GM21423 (cell line): ENCODE results near the gene NELL2.

Experiments used
- ATAC-seq: cut with Tn5 transposase; IDR thresholded peaks from one replicate; pipeline ENCODE4 v1.9.1; 2021; ENCODE audit warnings: mild to moderate bottlenecking, moderate library complexity; ENCODE audit not compliant: unreplicated experiment

The NELL2 gene

DNA sequence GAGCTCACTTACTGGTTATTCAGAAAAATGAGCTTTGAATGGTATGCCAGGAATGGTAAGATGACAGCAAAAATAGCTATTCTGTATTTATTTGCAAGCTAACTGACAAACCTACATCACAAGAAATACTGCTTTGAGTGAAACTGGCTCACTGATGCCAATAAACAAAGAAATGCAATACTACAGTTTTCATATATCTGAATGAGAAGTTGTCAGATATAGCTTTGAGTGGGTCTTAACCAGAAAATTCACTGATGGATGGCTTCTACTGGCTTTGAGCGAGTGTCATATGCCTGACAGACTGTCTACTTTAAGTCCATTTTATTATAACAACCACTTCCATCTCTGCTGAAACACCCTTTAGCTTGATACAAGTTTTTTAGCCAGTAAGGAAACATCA is 330.1 kb downstream of the NELL2 start:
- ATAC-seq: no peak

DNA sequence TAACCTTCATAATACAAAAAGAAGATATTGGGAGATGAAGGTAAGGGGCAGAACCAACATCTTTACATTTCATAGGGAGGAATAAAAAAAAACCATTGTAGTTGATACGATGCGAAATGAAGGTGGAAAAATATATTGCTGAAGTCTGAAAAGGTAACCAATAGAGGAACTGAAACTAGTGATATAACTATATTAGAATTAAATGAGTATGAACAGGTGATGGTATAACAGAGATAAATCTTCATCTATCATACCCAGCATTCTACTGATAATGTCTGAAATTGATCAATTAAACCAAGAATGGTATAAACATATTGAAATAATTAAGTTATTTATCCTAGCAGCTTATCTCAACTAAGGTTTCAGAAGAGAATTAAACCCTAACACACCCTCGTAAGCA is 332.1 kb downstream of the NELL2 start:
- no peak for ATAC-seq

DNA sequence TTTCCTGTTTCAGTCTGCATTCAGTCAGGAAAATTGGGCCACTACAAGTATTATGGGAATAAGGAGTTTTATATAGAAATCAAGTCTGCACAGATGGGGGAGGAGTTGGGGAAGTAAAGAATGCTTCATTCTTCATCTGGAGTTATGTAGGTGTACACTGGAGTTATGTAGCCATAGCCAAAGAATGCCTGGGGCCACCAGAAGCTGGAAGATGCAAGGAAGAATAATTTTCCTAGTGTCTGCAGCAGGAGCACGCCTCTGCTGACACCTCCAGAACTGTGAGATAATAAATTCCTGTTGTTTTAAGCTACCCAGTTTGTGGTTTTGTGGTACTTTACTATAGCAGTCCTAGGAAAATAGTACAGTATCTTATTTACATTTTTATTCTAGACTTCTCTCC is 333.4 kb downstream of the NELL2 start:
- no peak for ATAC-seq

DNA sequence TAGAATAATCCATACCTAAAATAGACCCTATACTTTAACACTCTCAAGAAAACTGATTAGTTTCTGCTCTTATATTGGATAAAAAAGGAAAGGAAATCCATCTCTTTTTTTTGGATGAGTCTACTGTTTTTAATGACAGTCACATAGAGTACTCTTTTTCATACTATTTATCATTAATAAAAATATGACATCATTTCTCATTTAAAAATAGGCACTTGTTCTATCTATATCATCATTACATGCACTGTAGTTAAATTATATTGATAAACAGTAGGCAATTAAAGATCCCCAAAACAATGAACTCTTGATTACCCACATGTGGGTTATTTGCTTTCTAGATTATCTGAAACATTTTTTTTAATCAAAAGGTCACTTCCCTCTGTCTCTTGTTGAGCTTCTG is 338.8 kb downstream of the NELL2 start:
- no peak for ATAC-seq

DNA sequence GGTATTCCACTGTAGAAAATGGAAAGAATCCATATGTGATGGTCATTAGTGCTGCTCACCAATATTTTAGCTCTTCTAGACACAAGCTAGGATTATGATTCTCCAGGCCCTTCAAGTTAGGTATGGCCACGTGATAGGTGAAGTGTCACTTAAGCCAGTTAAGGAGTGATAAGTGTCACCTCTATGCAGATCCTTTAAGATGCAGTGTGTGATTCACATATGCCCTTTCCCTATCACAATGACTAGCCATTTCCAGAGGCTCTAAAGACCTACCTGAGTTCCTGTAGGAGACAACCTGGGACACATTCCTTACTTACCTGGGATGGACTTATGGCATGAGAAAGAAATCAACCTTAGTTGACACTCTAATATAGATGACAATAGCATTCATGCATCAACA is 343.2 kb downstream of the NELL2 start:
- no peak for ATAC-seq

DNA sequence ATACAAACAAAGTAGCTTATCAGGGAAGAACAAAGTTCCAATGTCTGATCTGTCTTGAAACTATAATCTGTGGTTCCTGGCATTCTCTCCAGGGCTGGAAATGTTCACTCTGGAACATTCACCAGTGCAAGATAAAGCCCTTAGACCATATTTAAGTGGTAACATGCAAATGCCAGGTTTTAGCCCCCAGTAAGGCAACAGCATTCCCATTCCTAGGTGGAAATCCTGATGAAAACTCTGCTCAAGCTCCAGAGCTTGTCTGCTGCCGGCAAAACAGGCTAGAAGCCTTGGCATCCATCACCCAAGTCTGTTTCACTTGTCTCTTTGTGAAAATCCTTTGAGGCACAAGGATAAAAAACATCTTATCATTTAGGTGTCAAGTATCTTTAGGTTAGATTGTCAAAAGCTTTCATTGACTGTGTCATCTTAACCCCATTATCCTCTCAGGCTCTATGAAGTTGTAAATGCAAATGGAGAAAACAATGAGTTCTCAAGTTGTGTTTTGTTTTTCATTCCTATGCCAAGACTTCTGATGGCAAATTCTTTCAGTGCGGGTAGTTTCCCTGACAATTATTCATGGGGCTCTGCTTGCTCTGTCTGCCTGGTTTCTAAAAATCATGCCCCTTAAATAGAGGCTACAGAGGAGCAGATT is 344.7 kb downstream of the NELL2 start:
- ATAC-seq: no peak

DNA sequence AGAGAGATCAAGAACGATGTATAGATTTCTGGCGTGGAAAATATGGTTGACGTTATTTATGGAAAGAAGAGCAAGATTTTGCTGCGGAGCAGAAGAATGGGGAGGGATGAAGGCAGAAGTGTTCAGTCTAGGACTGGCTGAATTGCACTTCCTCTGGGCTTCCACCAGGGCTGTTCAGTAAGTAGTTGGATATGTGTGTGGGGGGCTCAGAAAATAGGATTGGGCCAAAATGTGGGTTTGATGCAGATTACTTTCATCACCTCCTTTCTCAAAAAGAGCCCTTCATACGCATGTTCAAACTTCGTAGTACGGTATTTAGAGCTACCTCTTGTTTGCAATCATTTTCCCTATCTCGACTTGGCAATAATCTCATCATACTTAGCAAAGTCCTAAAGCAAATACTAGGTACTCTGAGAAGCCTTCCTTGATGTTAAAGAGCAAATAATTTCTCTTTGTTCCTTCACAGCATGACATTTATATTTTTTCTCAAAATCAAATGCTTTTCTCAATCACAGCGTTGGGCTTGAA is 349.4 kb downstream of the NELL2 start:
- ATAC-seq: no peak

DNA sequence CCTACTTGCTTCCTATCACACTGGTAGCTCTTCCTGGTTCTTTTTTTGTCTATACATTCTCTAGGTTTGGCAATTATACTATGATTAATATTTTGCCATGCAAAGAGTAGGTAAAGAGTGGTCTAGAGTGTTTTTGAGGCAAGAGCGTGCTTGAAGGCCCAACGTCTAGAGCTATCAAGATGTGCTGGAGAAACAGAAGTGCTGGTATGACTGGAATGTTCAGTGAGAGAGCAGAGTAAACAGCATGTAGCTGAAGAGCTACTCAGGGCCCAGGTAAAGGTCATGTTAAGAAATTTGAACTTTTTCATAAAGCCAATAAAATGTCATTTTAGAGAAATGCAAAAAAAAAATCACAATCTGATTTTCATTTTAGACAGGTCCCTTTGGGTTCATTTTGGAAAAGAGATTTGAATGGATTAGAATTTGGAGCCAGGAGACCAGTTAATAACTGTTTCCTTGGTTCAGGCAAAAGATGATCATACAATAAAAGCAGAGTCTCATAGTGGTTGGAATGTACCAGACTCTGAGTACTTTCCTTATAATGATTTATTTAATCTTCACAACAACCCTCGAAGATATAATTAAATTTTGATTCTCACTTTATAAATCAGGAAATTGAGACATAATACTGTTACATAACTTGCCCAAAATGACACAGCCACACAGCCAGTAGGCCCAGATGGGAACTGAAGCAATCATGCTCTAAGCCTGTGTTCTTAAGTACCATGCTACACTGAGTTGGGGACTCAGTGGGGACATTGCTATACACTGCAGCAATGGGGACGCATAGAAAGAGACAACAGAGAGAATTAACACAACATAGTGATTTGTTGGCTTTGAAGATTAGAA is 350.1 kb downstream of the NELL2 start:
- no peak for ATAC-seq

DNA sequence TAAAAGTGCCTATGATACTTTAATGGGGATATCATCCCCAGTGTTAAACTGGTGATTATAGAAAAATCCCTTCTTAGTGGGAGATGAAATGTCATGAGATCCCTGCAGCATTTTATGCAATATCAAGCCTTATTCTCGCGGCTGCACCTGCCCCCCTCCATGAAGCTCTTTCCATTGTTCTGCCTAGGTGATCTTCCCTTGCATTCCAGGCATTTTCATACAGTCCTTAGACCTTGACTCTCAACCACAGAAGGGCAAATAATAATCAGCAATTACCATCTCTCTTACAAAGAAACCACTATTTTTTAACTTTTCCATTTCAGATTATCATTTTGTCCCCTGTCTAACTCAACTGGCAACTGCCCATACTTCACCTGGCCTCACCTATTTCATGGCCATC is 352.3 kb downstream of the NELL2 start:
- no peak for ATAC-seq

DNA sequence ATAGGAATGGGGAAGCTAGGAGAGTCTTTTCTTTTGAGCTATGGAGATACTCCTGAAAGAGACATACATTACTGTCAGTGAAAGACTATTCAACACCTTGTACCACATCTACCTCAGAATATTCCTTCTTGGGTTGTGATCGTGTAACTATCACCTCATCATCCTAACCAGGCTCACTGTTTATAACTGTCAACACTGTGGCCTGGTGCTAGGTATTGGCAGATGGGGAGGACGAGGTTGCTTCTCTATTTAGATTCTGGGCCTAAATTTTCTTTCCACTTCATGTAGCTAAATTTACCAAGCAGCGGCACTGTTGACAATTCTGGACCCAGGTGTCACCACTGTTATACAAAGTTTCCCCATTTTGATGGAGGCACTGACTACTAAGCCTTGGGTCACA is 354.4 kb downstream of the NELL2 start:
- no peak for ATAC-seq

DNA sequence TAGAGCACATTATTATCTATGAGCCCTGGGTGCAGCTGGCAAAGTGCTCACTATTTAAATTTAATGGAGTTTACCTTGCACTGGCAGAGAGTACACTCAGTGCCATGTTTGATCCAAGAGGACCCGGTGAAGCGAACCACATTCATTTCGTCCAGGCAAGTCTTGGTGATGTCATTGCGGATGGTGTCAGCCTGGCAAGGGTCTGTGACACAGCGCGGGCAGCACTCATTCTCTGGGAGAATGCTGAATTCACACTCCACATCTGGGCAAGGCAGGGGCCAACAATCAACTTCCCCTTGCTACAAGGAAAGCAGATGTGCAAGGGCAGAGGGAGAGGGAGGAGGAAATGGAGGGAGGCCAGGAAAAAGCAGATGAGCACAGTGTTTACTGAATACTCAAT is 356.2 kb downstream of the NELL2 start:
- ATAC-seq: no peak

DNA sequence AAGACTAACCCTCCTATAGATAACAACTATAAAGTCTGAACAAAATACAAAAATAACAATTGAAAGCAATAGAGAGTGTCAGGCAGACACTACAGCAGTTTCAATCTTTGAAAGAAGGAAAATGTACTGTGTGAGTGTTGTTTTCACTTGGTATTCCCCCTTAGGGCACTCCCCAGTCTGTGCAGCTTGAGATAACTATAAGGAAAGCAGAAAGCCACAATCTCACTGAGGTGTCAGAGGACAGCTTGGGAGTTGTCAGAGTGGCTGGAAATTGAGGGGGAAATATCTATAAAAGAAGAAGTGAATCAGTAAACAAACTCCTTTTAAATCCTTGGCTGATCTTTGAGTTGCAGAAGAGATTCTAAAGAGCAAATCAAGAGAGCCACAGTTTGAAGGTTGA is 364.8 kb downstream of the NELL2 start:
- ATAC-seq: no peak

DNA sequence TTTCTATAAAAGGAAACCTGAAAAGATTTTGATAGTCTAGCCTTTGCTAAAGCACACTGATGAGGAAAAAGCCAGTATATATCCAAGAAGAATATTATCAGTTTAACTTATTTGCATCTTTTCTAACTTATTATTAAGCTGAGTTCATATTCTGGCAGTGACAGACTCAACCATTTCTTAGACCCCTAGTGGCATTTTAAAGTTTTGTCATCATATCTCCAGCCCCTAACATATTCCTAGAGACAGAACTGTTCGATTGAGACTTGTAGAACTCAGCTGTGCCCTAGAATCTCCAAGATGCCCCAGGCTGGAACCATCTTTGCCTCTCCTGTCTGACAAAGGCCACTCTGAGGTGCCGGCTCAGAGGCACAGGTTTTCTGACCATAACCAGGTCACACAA is 365.6 kb downstream of the NELL2 start:
- no peak for ATAC-seq

DNA sequence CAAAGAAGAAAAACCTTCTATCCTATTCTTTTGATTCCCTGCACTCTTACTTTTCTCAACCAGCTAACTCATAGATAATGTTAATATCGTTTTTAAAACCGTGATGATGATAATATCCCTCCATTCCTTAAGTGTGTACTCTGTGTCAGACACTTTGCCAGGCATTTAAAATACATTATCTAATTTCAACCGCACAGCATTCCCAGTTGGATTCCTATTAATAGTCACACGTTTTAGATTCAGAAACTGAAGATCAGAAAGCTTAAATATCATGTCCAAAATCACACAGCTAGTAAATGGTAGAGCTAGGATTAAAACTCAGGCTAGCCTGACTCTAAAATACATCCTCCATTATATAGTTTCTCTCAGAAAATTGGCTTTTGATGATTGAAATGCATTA is 366.0 kb downstream of the NELL2 start:
- no peak for ATAC-seq

DNA sequence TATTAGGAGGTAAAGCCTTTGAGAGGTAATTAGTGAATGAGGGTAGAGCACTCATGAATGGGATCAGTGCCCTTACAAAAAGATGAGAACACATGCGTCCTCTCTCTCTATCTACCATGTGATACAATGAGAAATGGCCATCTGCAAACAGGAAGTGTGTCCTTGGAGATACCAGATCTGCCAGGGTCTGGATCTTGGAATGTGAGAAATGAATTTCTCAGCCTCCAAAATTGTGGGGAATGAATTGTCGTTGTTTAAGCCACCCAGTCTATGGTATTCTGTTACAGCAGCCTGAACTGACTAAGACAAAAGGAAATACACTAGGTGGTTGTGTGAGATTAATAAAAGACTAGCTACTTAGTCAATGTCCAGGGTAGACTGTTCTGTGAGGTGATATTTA is 366.6 kb downstream of the NELL2 start:
- no peak for ATAC-seq

DNA sequence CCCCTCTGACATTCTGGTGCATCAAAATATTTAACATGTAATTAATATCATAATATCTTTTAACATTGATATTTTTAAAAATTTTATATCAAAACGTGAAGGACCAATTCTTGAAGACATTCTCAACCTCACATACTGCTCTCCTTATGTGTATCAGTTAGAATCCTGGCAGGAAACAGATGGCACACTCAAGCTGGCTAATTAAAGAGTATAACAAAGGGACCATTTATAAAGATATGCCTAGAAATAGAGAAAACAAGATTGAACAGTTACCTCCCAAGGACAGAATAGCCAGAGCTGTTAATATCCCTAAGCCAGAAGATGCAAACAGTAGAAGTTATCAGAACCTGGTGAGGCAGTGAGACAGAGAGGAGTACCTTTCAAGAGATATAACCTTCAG is 368.7 kb downstream of the NELL2 start:
- ATAC-seq: no peak

DNA sequence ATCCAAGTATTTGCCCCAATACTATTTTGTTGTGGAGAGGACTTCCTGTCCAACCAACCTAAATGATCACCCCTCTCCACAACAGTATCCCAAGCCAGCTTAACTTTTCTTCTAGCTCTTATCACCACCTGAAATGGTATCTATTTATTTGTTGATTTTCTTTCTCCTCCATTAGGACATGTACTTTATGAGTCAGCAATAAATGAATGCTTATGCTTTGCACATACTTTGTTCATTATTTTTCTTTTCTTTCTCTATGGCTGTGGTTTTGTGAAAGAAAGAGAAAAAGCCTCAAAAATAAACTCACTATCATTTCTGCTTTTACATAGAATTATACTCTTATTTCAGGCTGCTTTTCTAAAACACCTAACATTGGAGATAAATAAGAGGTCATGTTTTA is 371.3 kb downstream of the NELL2 start:
- no peak for ATAC-seq

DNA sequence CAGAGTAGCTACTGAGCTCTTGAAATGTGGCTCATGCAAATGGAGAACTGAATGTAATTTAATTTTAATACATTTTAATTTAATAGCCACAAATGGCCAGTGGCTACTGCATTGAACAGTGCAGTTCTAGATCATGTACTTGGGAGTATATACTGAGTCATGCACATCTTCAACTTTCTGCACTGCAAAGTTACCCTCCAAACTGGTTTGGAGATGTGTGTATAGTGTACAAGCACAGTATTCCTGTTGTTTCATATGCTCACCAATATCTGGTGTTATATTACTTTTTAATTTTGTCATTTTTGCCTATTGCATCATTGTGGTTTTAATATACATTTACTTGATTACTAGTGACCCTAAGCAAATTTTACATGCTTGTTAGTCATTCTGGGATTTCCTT is 372.8 kb downstream of the NELL2 start:
- ATAC-seq: no peak

DNA sequence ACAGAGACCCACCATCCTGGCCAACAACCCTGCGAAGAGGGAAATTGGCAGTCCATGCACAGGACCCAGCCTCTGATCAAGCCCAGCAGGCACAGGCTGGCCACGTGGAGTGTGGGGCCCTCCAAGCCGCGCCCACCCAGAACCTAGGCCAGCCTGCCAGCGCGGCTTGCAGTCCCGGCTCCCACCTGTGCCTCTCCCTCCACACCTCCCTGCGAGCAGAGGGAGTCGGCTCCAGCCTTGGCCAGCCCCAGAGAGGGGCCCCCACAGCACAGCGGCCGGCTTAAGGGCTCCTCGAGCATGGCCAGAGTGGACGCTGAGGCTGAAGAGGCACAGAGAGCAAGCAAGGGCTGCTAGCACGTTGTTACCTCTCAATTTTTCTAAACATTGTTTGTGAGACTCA is 373.4 kb downstream of the NELL2 start:
- no peak for ATAC-seq

DNA sequence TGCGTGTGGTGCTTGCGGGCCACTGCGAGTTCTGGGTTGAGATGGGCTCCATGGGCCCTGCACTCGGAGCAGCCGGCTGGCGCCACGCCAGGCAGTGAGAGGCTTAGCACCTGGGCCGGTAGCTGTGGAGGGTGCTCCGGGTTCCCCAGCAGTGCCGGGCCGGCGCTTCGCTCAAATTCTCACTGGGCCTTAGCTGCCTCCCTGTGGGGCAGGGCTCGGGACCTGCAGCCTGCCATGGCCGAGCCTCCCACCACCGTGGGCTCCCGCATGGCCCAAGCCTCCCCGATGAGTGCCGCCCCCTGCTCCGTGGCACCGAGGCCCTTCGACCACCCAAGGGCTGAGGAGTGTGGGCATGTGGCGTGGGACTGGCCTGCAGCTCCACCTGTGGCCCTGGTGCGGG is 375.7 kb downstream of the NELL2 start:
- ATAC-seq: no peak

DNA sequence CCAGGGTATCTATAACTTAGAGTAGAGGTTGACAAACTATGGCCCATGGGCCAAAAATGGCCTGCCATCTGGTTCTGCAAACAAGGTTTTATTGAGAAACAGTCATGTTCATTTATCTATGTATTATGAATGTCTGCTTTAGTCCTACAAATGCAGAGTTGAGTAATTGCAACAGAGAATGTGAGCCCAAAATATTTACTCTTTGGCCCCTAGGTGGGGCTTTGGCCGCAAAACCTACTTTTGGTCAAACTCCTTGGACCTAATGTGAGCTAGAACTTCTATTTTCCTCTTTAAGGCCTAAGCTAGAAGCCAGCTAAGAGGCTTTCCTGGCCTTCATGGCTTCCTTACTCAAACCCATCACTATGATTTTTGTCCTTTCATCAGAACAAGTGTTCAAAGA is 379.1 kb downstream of the NELL2 start:
- no peak for ATAC-seq

DNA sequence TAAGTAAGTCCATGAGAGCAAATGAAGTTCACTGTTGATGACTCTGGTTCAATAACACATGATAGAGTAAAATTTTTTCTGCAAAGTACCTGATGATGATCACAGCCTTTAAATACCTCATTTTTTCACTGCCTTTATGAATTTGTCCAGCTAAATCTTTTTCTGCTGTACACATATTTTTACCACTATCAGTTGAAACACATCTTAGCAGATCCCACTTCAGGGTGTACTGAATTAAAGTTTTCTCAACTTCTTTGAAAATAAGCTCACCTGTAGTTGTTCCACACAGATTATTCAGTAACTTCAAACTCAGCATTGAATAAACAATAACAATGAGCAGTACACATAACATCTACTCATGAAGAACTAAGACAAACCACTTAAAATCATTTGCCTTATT is 385.9 kb downstream of the NELL2 start:
- no peak for ATAC-seq
